Left renal pelvis (tissue), 4 donors: ENCODE results near the gene URI1. TPM values are rescaled to one million over a fixed set of nuclear protein-coding genes. Genes with fewer than 3 reads are reported as not detected.
"Not testable (repeated sequence)": the region's sequence is repeated elsewhere in the genome, so short reads cannot be mapped to it uniquely, and the experiment has no call there.

Experiments
- DNase-seq, 4 donors: peaks; one replicate each; pipeline ENCODE4 v3.0.0-alpha.2; 2013; ENCODE audit warnings: low read depth in 4 of 4, low spot score in 3 of 4
- polyA plus RNA-seq, 4 donors: library from polyadenylated mRNA; unstranded; fragments of 120-200 nt; gene quantifications; one replicate each; pipeline ENCODE4 v1.2.1, GENCODE V29; 2013; ENCODE audit not compliant: insufficient read length in 4 of 4

The URI1 gene
- polyA plus RNA-seq, 4 donors: 81.6 to 127 (median 105) TPM

DNA sequence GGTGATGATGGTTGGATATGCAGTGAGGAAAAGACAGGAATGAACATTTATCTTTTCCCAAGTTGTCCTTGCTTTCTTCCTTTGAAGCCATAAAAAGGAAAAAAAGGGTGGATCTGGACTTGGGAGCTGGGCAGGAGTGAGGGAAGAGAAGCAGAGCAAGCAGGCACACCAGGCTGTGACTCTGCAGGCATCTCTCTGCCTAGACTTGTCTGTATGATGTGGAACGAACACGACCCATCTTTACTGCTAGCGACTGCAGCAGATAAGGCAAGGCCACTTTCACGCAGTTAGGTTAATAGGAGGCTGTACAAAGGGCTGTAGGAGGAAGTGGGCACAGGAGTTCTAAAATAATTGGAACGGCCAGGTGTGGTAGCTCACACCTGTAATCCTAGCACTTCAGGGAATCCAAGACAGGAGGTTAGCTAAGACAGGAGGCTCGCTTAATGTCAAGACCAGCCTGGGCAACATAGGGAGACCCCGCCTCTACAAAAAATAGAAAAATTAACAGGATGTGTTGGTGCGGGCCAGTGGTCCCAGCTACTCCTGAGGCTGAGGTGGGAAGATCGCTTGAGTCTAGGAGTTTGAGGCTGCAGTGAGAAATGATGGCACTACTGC lies 961 bp upstream of the URI1 start:
- no peak for DNase-seq

DNA sequence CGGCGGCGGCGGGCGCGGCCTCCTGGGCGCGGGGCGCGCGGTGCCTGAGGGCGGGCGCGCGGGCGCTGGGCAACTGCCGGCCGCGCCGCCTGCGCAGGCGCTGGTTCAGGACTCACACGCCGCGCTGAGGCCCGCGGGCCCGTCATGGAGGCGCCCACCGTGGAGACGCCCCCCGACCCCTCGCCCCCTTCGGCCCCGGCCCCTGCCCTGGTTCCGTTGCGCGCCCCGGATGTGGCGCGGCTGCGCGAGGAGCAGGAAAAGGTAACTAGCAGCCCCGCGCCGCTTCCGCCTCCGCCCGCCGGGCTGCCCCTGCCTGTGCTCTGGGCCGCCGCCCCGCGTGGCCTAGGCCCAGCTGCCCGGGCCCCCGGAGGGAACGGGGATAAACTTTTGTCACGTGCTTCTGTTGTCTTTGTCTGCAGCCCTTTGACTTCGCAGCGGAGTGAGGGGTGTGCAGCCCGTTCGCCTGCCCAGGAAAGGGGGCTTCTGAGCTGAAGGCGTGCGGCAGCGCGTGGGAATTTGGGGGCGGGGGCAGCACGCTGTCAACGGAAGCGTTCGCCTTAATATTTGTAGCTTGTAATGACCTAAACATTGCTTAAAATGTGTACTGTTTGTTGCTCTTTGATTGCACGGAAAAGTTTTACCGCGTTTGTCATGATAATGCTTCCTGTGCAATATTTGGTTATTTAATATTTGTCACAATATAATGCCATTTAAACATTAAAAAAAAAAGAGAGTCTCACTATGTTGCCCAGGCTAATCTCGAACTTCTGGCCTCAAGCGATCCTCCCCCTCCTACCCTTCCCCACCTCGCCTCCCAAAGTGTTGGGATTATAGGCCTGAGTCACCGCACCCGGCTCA lies 594 bp downstream of the URI1 start:
- DNase-seq: peak in 2 of 4 donors; percentile 27 to 33

DNA sequence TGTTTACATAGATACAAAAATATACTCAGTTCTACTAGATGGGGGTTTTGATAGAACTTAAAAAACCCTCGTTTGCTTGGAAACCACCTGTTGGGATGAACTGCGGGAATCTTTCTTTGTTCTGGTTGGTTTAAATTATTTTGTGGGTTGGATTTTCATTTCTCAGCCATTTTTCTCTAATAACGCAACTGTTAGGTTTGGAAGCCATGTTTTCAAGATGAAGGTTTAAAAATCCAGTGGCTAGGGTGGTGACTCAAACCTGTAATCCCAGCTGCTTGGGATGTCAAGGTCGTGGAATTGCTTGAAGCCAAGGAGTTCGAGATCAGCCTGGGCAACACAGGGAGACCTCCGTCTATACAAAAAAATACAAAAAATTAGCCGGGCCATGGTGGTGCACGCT lies 1.6 kb downstream of the URI1 start:
- DNase-seq: no peak

DNA sequence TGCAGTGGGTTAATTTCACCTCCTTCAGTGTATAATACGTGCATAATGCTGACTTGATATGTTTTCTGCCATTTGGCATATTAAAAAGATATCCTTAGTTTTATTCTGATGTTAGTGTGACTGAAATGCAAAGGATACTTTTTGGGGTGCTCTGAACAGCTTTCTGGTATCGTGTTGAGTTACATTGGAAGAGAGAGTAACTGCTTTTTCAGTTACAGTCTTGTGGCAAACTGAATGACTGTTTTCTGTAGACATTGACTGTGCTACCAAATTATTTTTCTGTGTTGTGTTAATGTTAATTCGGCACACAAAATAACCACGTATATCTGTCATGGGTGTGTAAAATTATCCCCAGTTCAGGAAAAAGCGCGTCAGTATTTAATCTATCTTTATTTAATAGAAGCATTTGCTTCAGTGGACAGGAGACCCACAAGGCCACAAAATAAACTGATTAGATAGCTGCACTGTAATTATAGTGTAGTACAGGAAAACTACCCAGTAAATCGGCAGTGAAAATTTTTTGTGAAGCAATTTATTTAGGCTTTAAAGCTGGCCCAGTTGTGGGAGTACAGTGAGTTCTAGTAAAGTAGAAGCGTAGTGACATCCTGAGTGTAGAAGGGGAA lies 2.5 kb downstream of the URI1 start:
- DNase-seq: no peak

- DNase-seq: no peak
Observed at GRCh38 chr19:29945017-29945416, 3.0 kb downstream of the URI1 start.

- DNase-seq: no peak
Observed at GRCh38 chr19:29945433-29945832, 3.4 kb downstream of the URI1 start.

GRCh38 chr19:29946645-29947044 lies 4.6 kb downstream of the URI1 start:
- DNase-seq: no peak

DNA sequence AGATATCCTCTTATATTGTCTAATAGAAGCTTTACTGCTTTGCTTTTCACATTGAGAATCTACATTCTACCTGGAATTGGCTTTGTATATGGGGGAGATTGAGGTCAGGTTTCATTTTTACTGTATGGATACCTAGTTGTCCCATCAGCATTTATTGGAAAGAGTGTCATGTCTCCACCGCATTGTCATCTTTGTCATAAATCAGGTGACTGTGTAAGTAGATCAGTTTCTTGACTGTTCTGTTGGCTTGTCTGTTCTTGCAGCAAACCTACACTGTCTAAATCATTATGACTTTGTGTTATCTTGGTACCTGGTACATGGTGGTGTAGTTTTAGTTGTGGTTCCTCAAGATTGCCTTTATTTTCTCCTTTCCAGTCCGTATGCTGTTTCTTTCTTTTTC lies 5.8 kb downstream of the URI1 start:
- DNase-seq: no peak

DNA sequence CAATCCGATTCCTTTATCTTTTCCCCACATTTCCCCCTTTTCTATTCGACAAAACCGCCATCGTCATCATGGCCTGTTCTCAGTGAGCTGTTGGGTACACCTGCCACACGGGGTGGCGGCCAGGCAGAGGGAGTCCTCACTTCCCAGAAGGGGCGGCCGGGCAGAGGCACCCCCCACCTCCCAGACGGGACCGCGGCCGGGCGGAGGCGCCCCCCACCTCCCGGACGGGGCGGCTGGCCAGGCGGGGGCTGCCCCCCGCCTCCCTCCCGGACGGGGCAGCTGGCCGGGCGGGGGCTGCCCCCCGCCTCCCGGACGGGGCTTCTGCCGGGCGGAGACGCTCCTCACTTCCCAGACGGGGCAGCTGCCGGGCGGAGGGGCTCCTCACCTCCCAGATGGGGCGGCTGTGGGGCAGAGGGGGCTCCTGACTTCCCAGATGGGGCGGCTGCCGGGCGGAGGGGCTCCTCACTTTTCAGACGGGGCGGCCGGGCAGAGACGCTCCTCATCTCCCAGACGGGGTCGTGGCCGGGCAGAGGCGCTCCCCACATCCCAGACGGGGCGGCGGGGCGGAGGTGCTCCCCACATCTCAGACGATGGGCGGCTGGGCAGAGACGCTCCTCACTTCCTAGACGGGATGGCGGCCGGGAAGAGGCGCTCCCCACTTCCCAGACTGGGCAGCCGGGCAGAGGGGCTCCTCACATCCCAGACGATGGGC lies 6.9 kb downstream of the URI1 start:
- DNase-seq: not testable (repeated sequence)

DNA sequence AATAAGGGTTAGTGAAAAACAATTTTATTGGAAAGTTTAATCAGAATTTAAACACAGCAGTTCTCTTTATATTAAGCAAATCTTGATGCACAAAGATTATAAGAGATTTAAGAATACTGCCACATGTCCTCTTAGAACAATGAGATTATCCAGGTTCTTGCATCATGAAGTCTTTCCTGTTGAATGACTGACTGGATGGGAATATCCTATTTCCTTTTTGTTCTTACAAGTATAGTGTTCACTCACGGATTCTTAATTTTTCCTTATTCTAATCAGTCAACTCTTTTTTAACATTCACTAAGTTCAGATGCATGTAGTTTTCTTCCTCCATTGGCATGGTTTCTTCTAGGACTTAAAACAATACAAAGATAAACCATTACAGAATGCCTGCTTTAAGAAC lies 10.1 kb downstream of the URI1 start:
- DNase-seq: no peak

- DNase-seq: no peak
Observed at GRCh38 chr19:29952646-29953045, 10.6 kb downstream of the URI1 start.

- DNase-seq: no peak
Observed at GRCh38 chr19:29953352-29954247, 11.6 kb downstream of the URI1 start.

DNA sequence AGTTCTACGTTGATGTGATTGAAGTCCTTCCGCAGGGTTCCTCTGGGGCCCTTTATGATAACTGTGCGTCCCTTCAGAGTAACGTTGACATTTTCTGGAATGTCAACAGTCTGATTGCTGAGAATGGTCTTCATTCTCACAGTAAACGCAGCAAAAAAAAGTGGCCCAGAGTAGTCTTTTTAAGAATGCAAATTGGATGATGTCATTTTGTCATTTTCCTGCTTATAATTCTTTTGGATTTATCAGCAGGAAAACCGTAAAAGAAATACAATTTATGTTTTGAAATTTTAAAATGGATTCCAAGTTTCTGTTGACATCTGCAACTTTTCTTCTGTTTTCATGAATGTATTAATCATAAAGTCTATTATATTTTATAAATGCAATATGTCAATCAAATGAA lies 14.8 kb downstream of the URI1 start:
- DNase-seq: no peak

GRCh38 chr19:29961311-29961710 lies 19.3 kb downstream of the URI1 start:
- DNase-seq: no peak

DNA sequence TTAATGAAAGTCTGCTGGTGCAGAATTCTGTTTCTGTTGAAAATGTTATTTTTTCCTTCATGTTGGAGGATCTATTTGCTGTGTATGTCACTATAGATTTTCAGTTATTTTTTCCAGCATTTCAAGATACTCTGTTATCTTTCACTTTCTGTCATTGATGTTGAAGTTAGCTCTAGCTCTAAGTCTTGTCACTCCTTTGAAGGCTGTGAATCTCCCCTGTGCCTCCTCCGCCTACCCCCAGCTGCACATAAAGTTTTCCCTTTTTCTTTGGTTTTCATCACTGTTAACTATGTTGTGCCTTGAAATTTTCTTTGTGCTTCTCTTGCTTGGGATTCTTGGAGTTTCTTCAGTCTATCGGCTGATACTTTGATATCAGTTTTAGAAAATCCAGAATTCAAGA lies 20.8 kb downstream of the URI1 start:
- DNase-seq: no peak

DNA sequence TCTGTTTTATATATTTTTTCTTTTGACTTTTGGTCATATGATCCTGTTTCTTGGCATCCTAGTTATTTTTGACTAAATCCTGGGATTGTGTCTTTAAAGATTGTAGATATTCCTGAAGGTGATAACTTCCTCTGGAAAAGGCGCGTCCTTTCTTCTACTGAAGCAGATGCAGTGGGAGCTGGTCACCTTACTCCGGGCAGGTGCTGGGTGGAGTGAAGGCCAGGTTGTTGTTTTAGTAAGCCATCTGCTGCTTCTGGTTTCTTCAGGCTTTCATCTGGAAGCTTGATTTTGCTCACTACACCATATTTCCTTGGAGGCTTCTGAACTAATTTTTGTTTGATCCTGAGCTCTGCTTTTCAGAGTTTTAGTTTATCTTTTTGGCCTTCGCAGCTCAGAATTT lies 21.5 kb downstream of the URI1 start:
- DNase-seq: no peak

DNA sequence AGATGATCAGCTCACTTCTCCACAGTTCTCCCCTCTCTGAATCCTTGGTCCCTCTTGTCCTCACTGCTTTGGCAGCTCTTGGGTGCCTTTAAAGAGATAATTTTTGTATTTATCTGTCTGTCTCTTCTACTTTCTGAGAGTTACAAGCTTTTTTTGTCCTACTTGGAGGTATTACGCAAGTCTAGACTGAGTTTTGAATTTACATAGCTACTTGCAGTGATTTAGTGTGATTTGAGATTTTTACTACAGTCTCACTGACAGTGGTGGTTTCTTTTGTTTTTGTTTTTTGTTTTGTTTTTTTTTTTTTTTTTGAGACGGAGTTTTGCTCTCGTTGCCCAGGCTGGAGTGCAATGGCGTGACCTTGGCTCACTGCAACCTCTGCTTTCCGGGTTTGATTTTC lies 22.1 kb downstream of the URI1 start:
- no peak for DNase-seq

GRCh38 chr19:29965492-29965891 lies 23.5 kb downstream of the URI1 start:
- no peak for DNase-seq

DNA sequence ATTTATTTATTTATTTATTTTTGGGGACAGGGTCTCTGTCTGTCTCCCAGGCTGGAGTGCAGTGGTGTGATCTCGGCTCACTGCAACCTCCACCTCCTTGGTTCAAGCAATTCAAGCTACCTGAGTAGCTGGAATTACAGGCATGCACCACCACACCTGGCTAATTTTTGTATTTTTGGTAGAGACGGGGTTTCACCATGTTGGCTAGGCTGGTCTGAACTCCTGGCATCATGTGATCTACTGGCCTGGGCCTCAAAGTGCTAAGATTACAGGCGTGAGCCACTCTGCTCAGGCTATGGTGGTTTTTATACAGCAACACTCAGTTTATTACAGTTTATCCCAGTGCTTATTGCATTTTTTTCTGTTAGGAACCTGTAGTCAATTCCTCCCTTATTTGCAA lies 24.1 kb downstream of the URI1 start:
- DNase-seq: not testable (repeated sequence)

DNA sequence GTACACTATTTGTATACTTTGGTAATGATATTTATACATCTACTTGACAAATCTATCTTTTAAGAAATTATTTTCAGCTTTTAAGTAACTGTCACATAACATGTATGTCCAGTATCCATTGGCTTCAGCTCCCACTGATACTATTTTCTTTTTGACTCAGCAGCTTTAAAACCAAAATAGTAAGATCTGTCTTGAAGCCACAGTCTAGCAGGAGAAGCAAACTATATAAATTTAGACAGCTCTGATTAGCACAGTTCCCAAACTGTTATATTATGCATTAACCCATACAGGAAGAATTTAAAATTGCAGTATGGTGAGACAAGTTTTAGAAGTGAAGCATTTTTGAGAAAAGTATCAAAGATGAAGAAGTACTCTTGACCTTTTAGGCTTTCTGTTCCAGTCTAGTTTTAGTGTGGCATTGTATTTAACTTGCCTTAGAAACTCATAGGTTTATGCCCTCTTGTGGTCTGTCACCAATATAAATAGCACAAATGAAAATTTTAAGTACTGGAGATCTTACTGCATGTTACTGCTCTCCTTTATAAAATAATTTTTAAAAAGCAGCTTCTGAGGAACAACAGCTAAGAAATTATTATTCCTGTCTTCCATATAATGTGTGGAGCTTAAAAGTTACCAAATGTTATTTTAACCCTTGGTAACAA lies 24.7 kb downstream of the URI1 start:
- DNase-seq: no peak
